HG03175 (cell line): ENCODE data around the gene SP140.
"Not testable (repeated sequence)": the region's sequence is repeated elsewhere in the genome, so short reads cannot be mapped to it uniquely, and the experiment has no call there.

Experiments
- ATAC-seq: cut with Tn5 transposase; IDR thresholded peaks from one replicate; pipeline ENCODE4 v1.9.1; 2021; ENCODE audit warnings: mild to moderate bottlenecking, moderate library complexity; ENCODE audit not compliant: unreplicated experiment

The SP140 gene

DNA sequence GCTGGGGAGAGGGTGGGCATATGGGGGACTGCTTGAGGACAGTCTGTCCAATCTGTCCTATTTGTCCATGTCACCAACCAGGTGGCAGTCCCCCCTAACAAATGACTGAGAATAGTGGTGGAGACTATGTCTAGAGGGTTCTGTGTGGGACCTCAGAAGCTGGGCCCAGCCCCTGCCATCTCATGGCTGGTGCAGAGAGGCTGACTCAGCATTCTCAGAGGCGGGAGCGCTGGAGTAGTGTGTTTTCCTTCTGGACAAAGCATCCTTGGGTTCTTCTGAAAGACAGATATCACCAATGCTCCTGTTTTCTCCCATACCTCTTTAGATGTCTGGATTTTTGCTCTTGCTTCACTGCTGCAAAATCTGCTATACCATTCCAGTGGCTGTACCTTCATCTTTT lies 57.4 kb downstream of the SP140 start:
- ATAC-seq, result no peak

DNA sequence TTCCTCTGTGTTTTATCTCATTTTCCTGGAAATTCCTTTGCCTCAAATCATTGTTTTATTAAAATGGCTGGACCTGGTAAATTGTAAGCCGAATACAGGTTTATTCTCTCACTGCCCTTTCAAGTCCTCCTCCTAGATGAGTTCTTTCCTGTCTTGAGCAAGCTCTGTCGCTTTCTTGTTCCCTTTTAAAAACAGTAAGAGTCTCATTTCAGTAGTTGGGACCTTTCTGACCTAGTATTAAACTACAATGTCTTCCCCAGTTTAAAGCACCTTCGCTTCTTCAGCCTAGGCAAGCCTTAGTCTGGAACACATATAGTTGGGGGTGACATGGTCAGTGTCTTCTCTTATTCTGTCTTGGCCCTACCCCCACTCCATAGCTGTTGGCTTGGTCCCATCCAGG lies 60.5 kb downstream of the SP140 start:
- no peak for ATAC-seq

DNA sequence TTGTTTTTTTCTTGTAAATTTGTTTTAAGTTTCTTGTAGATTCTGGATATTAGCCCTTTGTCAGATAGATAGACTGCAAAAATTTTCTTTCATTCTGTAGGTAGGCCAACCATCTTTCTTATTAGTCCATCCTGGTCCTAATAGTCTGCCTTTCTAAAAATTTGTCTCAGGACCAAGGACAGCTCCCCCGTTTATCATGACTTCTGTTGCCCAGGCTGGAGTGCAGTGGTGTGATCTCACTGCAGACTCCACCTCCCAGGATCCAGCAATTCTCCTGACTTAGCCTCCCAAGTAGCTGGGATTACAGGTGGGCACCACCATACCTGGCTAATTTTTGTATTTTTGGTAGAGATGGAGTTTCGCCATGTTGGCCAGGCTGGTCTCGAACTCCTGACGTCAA lies 63.8 kb downstream of the SP140 start:
- ATAC-seq, result not testable (repeated sequence)

DNA sequence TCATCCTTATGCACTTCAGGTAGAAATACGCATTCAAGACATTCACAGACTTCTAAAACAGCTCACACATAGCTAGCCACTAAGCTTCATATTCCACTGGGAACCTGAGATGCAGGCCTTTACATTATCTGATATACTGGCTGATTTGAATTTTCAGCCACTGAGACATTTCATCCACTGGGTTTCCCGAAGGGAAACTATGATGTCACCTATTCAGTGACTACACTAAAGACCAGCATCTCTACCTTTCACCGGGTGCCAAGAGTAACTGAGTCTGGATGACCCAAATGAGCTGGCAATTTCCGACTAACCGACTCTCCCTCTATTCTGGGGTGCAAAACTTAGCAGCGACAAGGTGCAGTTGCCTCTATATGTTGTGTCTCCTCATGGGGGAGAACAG lies 69.7 kb downstream of the SP140 start:
- no peak for ATAC-seq

DNA sequence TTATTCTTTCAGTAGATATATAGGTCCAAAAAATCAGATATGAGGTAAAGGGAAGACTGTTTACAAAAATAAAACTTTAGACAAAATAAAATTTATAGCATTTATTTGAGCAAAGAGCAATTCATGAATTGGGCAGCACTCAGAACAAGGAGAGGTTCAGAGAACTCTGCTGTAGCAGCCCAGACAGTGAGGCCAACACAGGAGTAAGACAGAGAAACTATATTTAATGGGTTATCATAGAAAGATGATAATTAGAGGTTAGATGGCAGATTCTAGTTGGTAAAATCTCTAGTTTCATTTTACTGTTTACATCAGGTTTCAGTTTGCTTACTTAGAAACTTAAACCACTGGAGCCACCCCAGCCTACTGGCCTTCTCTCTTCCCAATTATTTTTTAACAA lies 71.4 kb downstream of the SP140 start:
- no peak for ATAC-seq

DNA sequence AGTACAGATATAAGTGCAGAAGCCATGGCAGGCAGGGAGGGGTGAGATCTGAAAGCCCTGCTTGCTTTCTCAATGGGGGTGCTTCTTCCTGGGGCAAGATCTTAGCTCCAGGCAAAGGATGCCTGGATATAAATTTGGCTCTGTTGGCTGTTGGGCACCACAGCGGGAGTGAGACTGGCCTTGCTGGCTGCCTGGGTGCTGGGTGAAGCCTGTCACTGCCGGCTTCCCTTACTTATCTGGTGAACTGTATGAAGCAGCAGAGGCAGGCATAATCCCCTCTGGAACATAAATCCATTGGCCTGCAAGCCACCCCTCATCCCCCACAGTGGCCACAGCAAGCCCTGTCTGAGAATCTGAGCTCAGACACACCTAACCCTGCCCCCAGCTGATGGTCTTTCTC lies 74.1 kb downstream of the SP140 start:
- ATAC-seq, result no peak

DNA sequence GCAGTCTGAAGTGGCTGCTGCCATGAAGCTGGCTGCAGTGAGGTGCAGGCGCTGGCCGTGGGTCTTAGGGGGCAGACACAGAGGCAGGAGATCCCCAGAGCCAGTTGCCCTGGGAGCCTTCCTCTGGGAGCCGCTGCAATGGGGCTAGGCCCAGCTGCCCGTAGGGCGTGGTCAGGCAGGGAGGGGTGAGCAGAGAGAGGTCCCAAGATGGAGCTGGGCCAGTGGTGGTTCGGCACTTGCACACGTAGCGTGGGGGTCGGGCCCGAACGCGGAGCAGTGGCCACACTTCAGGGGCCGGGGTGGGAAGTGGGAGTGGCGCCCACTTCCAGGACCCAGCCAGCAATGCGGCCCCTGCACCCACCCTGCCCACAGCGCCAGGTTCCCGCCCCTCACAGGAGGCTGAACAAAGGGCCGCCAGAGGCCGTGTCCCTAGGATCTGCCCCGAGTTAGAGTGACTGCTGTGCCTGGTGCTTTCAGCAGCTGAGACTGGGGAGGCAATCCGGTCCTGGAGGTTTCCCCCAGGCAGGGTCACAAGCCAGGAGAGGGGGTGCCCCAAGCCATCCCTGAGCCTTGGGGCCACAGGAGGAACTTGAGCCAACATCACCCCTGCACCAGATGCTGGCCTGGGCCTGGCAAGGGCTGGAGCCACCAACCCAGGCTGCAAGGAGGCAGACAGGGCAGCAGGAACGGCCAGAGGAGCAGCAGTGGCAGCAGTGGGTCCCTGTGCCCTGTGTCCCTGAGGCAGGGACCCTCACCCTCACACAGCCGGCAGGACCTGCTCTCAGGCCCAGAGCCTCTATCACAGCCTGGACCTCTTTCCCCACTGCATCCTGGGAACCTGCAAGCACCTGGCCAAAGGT lies 80.1 kb downstream of the SP140 start:
- ATAC-seq, result no peak

DNA sequence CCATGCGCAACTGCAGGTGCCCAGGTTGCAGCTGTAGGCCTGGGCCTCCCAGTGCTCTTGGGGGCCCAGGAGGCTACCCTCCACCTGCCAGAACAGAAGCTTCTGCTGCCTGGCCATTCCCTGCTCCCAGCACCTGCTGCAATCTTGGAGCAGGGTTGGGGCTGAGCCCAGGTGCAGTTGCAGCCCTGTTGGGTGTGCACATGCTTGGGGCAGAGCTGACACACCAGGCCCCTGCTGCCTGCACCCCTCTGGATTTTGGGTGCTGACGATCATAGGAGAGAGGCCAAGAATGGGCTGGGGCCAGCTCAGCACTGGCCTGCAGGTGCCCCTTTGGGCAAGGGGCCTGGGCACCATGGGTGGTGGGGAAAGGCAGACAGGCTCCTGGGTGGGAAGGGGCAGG lies 80.9 kb downstream of the SP140 start:
- no peak for ATAC-seq

DNA sequence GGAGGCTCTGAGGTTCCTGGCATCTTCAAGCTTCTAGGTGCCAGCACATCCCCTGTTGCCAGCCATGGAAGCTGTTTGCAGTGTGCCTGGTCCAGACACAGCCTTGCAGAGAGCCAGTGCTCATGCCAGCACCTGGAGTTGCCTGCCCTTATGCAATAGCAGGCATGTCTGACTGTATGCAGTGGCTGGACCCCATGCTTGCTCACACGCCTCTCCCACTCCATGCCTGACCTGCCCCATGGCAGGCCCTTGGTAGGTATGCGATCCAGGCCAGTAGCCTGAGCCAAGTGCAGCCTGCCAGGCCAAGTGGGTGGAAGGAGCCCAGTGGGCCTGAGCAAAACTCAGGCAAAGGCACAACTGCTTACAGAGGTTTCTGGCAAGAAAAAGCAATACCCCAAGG lies 81.9 kb downstream of the SP140 start:
- no peak for ATAC-seq

DNA sequence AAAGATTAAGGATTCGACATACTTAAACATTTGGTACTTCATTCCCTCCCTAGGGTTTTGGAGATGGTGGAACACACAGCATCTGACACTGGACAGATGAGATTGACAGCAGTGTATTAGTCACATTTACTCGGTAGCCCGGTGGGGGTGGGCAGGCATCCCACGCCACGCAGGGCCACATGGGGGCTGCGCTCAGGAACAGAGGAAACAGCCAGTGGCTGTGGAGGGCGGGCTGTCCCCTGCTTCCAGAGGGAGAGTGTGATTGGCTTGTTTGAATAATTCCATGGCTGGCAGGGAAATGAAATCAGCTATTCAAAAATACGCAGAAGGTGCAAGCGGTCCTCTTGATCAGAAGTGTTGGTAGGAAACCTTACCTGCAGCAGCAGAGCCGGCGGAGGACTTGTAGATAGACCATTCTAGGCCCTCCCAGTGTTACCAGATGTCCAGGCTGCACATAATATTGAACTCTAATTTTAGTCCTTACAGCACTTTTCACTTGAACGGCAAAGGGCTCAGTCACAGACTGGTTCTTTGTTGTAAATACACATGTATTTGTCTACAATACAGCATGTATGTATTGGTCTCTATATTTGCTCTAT lies 83.0 kb downstream of the SP140 start:
- no peak for ATAC-seq

DNA sequence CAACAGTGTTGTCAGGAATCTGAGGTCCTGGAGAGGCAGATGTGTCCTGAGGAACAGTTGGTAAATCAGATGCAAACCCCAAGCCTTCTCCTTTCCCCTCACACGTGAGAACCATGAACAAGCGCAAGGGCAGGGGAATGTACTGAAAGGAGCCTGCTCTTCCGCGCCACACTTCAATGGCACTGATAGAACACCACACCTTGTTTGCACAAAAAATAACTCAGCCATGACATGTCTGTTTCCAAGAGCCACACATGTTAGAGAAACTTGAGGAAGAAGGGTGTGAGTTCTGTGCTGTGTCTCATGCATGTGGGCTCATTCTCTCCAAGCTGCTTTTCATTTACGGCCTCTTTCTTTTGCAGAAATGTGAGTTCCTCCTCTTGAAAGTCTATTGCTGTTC lies 85.3 kb downstream of the SP140 start:
- ATAC-seq, result not testable (repeated sequence)

DNA sequence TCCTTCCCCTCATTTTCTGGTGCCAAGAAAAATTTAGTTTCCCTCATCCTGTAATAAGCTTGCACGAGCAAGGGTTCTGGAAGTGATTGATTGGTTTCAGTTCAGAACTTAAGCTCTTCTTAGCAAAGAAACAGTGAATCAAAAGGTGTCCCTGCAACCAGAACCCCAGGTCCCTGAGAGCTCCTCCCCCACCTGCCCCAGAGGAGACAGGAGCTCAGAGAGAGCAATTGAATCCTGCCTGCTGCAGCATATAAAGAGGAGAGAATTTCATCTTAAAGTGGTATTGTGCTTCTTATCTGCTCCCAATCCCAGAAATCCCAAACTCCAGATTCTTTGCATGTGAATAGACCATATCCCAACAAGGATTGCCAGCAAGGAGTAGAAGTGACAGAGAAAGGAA lies 86.1 kb downstream of the SP140 start:
- ATAC-seq, result not testable (repeated sequence)

DNA sequence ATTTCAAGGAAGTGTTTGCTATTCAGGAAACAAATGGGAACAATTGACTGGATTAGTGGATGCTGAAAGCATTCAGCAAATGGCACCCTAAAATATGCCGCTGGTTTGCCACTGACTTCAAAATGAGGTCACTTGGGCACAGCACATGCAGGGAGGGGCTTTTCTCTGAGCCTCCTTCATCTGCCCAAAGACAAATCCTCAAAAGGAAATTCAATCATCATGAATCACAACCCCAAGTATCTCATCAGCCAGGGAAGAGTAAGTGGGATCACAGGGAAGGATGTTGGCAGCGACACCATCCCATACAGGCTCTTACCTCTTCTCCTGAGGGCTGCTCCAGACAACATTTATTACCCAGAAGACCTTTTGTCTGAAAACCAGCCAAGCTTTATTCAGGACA lies 87.1 kb downstream of the SP140 start:
- no peak for ATAC-seq

DNA sequence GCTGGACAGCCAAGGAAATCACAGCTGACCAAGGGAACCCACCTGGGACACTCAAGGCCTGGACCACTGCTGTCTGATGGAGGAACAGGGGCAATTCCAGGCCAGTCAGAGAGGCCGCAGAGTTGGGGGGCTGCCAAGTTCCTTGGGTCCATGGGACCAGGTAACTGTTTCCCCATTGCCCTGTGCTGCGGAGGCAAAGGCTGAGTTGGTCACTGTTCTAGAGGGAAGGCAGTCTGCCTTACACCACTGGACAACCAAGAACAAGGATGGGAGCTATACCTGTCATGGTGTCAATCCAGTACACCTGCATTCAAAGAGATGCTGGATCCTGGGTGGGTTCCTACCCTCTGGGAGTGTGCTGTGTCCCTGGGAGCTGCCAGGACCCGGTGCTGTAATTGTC lies 91.8 kb downstream of the SP140 start:
- ATAC-seq, result no peak

DNA sequence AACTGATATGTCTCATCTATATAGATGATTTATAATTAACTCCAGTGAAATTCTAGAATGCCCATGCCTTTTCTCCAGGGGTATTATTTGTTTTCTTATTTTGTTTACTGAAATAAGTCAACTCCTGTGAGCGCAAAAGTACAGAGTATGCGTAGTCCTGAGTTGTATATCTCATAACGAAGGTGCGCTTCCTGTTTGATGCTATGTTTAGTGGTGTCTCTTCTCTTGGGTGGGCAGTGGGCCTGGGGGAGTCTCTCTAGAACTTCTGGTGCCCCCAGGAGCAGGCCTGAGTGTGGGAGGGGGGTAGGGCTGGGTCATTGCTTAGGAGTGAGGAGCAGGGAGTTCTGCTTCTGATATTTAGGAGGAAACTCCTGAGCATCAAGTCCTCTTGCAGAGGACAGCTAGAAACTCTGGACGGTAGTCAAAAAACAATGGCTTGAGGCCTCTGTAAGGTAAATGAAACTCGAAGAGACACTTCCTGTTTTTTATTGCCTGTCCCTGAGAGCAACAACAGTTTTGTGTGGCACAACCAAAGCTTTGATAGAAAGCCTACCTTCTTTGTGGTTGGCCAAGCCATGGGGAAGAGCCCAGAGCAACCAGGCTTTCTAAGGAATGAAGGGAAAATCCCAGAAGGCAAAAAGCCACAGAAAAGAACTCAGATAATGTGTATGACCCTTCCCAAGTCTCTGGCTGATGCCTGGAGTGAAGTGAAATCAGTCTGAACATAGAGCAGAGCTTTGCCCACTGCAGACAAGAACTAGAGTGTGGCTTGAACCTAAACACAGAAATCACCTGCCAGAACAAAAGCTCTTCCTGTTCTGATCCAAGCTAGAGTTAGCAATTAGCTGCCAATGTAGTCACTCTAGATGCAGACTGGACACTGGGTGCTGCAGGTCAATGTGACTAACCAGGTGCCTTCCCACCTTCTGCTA lies 92.9 kb downstream of the SP140 start:
- peak; percentile 57 for ATAC-seq

DNA sequence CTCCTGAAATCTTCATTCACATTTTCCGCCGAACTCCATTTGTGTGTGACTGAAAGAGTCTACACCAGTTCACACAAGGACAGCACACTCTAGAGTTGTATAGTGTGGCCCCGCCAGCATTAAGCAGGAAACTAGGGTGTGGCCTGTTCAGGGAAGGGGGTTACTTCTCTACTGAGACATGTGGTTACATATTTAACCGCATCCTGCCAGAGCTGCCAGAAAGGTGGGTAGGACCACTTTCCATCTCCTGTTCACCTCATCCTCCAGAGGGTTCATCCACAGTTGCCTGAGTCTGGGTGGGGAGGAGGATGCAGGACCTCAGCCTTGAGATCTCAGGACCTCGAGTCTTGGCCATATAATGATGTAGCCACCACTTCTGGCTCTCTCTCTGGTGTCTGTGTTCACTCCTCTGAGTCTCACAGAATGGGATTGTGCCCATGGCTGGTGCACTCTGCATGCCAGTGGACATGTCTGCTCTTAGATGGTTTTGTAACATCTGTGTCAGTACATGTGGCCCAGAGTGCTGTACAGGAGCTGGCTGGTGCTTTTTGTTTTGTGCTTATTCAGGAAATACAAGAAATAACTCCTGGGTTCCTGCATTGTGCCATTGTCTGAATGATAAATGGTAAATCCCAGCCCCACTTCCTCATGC lies 93.8 kb downstream of the SP140 start:
- ATAC-seq, result peak; percentile 88

DNA sequence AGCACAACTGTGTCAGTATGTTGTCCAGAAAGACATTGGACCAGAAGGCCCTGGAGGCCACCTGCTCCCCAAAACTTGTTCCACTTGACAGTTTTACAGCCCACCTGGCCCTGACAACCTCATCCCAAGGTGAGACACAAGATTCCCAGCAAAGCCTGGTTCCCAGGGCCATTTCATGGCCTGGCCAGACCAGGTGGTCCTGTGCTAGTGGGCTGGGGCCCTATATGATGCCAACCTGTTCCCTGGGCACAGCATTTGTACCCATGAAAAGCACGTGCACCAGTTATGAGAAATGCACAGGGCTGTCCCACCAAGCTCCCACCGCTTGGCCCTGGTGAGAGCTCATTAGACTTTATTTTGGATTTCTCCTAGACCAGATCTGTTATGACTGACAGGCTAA lies 95.5 kb downstream of the SP140 start:
- ATAC-seq, result no peak

DNA sequence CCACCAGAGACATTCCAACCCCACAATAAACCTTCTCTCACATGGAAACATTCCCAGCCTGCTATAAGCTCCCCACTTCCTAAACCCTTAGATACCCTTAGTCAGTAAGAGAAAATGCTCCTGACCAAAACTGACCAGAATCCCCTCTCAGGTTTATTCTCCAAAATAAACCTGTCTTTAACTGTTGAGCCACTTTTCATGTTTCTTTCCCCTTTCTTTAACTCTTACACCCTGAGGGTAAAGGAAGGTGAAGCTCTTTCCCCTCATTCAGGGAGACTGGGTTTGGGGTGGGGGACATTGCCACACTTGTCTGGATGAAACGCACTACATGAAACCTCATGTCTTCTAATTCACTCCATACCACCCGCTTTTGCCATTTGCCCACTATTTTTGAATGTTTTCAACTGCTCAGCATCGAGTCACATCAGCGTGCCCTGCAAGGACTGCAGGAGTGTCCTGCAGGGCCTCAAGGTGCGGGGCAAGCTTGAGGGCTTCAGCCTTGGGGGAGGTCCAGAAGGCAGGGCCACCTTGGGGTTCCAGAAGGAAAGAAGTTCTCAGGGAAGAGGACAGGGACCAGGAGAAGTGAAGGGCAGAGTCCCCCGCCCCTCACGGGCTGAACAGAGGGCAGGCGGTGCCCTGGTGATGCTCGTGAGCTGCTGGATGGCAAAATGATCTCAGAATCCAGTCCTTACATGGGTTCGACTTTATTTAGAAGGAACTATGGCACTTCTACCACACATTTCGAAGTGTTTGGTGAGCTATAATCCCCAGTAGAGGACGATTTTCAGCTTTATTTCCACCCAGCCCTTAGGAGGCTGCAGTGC lies 97.2 kb downstream of the SP140 start:
- no peak for ATAC-seq

DNA sequence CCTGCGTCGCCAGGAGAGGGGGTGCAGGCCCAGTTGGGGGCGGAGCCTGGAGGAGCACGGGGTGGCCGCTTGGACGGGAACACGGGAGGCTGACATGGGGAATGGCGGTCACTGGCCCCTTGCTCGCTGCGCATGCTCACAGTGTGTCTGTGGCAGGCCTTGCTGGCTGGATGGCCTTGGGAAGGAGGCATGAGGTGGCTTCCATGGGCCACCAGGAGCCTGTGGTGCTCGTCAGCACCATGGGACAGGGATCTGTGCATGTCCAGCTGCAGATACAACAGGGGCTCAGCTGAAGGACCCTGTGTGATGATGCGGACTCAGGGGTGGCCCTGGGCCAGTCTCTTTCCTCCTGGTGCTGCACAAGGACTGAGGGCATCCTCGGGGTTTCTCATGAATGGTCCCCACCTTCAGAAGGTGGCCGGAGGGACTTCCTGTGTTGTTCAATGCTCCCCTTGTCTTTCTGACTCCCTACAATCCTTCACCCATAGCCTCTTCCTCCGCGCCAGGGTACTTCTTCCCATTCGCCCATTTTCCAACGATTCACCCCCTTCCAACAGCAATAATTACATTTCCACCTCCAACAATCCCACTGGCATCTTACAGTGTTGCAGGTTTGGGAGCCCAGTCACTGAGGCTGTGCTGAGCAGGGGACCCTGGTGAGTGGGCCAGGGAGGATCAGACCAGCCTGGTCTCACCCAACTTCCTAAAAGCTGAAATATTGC lies 98.0 kb downstream of the SP140 start:
- no peak for ATAC-seq

DNA sequence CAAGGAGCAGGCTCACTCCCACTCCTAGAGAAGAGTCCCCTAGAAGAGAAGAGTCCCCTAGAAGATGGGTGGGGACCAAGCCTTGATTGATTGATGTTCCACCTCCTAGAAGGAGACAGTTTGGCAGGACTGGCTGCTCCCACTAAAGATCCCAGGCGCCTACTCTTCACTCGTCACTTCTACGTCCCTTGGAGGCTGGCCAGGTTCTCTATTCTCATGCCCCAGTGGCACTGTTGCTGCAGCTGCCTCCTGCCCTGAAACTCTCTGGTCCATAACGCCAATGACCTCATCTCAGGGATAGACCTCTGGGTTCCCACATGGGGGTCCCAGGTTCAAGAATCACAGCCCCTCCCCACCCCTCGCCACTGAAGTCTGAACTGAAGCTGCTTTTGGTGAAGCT lies 99.0 kb downstream of the SP140 start:
- no peak for ATAC-seq
